Lower lobe of right lung (tissue), 2 donors: ENCODE results near the gene DRAP1. TPM values are rescaled to one million over a fixed set of nuclear protein-coding genes. Genes with fewer than 3 reads are reported as not detected.

Experiments
- ATAC-seq, 2 donors: fragments of 200-7000 bp; cut with Tn5 transposase; one replicate each; pipeline ENCODE4 v1.9.1; 2020 to 2022; ENCODE audit warnings: mild to moderate bottlenecking in 2 of 2, moderate library complexity in 2 of 2
- DNase-seq: peaks from one replicate; pipeline ENCODE4 v3.0.0-alpha.2; 2020
- H3K27ac ChIP-seq: fragments of 200-600 bp; one replicate; pipeline ENCODE4 v1.8.0; 2022
- H3K27me3 ChIP-seq: fragments of 200-600 bp; one replicate; pipeline ENCODE4 v1.8.0; 2022; ENCODE audit warnings: low read depth
- H3K36me3 ChIP-seq: fragments of 200-600 bp; one replicate; pipeline ENCODE4 v1.8.0; 2022; ENCODE audit warnings: mild to moderate bottlenecking
- H3K4me1 ChIP-seq: fragments of 200-600 bp; one replicate; pipeline ENCODE4 v1.8.0; 2022
- H3K4me3 ChIP-seq: fragments of 200-600 bp; one replicate; pipeline ENCODE4 v1.8.0; 2022; ENCODE audit warnings: mild to moderate bottlenecking
- H3K9me3 ChIP-seq: fragments of 200-600 bp; one replicate; pipeline ENCODE4 v1.8.0; 2022
- intact Hi-C: fragments of 100-400 bp; cut with DNase I; formaldehyde crosslinking; loops from one replicate; pipeline ENCODE4 v1.11.0; 2022
- total RNA-seq: library from RNA; stranded (reverse); fragmentation: NEBNext Ultra II Directional; extraction: Animal tissue kit (Norgen Biotek cat#: 25700); gene quantifications from one replicate; pipeline ENCODE4 v1.2.1, GENCODE V29; 2021
- TF ChIP-seq, protein P1 (sequence below): fragments of 200-600 bp; IDR thresholded peaks from one replicate; pipeline ENCODE4 v1.8.0; 2022; ENCODE audit warnings: antibody characterized with exemption, mild to moderate bottlenecking
- donor health status: DM: no; HTN: yes; CAD: no; lungs with severe emphysema.

DRAP1 gene
- total RNA-seq, 1 donor from 2014 or later: 63.3 TPM

DNA sequence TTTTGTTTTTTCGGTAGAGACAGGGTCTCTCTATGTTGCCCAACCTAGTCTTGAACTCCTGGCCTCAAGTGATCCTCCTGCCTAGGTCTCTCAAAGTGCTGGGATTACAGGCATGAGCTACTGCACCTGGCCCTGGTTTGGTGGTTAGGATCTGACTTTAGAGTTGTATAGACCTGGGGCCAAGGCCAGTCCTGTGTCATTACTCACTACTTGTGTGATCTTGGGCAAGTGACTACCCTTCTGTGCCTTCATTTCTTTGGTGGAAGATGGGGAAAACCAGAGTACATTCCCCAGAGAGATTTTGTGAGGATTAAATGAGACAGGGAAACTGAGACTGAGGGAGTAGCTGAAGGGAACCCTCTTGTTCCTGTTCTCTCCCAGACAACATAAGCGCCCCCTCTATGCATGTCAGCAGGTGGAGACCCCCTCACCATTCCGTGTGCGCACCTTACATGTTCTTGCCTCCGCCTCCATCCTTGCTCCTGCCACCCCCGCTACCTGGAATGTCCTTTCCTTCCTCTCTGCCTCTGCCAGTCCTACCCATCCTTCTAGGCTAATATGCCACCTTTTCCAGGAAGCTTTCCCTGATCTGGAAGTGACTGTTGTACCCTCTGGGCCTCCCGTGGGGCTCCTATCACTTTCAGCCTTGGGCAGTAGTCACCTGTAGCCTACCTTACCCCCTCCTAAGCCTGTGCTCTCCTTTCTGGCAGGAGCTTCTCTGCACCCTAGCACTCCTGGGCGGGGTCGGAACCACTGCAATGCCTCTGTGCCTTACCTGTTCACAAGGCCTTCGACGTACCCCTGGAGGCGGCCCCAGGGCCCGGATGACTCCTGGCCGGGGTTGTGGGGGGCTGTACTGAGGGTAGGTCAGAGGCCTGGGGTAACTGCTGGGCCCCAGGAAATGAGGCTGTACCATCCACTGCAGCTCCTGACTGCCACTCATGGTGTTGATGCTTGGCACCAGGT, 22.9 kb upstream of the DRAP1 start:
- Histone ChIP-seq H3K9me3 (no peaks in the 10 kb centered on the region), H3K27ac (no peak overlapping the region), H3K4me1 (peaks cover 60% of the 10 kb centered on the region), H3K27me3 (no peaks in the 10 kb centered on the region), H3K36me3 (no peaks in the 10 kb centered on the region), H3K4me3 (no peak overlapping the region)
- ATAC-seq: no peak
- TF ChIP-seq, protein P1, sequence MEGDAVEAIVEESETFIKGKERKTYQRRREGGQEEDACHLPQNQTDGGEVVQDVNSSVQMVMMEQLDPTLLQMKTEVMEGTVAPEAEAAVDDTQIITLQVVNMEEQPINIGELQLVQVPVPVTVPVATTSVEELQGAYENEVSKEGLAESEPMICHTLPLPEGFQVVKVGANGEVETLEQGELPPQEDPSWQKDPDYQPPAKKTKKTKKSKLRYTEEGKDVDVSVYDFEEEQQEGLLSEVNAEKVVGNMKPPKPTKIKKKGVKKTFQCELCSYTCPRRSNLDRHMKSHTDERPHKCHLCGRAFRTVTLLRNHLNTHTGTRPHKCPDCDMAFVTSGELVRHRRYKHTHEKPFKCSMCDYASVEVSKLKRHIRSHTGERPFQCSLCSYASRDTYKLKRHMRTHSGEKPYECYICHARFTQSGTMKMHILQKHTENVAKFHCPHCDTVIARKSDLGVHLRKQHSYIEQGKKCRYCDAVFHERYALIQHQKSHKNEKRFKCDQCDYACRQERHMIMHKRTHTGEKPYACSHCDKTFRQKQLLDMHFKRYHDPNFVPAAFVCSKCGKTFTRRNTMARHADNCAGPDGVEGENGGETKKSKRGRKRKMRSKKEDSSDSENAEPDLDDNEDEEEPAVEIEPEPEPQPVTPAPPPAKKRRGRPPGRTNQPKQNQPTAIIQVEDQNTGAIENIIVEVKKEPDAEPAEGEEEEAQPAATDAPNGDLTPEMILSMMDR: no peak
- intact Hi-C loops: no loop called here
- peak; percentile 26 for DNase-seq

DNA sequence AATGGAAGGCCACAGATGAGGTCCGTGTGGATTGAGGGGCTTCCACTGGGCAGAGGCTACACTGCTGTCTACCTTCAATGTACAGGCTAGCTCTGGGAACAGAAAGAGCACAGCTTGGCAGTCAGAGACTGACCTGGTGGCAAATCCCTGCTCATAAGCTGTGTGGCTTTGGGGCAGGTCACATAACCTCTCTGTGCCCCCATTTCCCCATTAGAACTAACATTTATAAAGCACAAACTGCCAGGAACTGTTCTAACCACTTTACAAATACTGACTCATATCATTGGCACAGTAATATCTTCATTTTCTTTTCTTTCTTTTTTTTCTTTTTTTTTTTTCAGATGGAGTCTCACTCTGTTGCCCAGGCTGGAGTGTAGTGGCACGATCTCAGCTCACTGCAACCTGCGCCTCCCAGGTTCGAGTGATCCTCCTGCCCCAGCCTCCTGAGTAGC, 22.2 kb upstream of the DRAP1 start:
- Histone ChIP-seq H3K36me3 (no peaks in the 10 kb centered on the region), H3K4me1 (peaks cover 52% of the 10 kb centered on the region), H3K9me3 (no peaks in the 10 kb centered on the region), H3K4me3 (no peak overlapping the region), H3K27ac (no peak overlapping the region), H3K27me3 (no peaks in the 10 kb centered on the region)
- no peak for ATAC-seq
- TF ChIP-seq, protein P1: no peak
- no peak for DNase-seq
- intact Hi-C loops: no loop called here

GRCh38 chr11:65898656-65899355, 20.4 kb upstream of the DRAP1 start:
- Histone ChIP-seq H3K36me3 (no peaks in the 10 kb centered on the region), H3K4me3 (peak overlapping the region; percentile 64), H3K4me1 (peaks cover 35% of the 10 kb centered on the region), H3K9me3 (no peaks in the 10 kb centered on the region), H3K27ac (peak overlapping the region; percentile 53), H3K27me3 (no peaks in the 10 kb centered on the region)
- DNase-seq (peak; percentile 15), ATAC-seq (no peak)
- intact Hi-C loops: no loop called here
- TF ChIP-seq, protein P1: no peak

DNA sequence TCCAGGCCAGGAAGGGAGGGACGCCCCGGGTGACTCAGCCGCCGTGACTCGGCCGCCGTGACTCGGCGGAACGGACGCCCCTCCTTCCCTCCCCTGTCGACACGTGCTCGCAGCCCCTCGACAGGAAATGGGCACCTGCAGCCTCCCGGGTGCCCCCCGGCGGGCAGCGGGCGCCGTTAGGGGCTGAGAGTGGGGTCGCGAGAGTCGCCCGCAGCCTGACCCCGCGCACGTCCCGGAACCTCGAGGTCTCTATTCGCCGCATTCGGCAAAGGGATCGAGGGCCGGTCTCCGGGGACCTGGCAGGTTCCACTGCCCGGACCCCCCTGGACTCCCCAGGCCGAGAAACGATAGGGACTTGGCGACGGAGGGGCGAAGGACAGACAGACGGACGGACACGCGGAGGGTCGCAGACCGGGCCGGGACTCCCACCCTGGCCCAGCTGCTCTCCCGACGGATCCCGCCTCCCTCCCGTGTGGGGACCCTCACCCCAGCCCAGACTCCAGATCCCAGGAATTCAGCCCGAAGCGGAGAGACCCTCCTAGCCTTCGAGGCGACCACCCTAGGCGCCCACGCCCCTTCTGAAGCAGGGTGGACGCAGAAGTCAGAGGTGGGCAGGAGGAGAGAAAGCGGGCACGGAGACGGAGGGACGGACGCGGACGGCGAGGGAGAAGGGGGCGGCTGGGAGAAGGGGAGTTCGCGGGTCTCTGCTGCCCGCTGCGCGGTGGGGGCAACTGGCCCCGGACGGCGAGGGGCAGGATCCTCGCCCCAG, 19.7 kb upstream of the DRAP1 start:
- Histone ChIP-seq H3K27ac (peak overlapping the region; percentile 53), H3K27me3 (no peaks in the 10 kb centered on the region), H3K4me1 (peaks cover 27% of the 10 kb centered on the region), H3K36me3 (no peaks in the 10 kb centered on the region), H3K4me3 (peak overlapping the region; percentile 64), H3K9me3 (no peaks in the 10 kb centered on the region)
- intact Hi-C loops: no loop called here
- TF ChIP-seq, protein P1: no peak
- DNase-seq (peak; percentile 76), ATAC-seq (peak; percentile 61 to 67)
